HepG2 (cell line): ENCODE data around the gene GCN1. TPM values are rescaled to one million over a fixed set of nuclear protein-coding genes. Genes with fewer than 3 reads are reported as not detected.
A peak's percentile ranks its signal among the peaks of the same experiment; 100 is the strongest.

ENCODE experiments used
- ATAC-seq: fragments of 200-7000 bp; cut with Tn5 transposase; 3 replicates; pipeline ENCODE4 v1.9.1; 2020; ENCODE audit warnings: mild to moderate bottlenecking, moderate library complexity
- BruUV-seq: library from RNA; stranded (reverse); fragments of 400-500 nt; replicated peaks from 2 replicates; lab custom pipeline; 2021; lab: Mats Ljungman, UMichigan
- CTCF ChIA-PET: fragments of 300-600 bp; formaldehyde crosslinking; extraction: SDS; loops from one replicate; lab custom pipeline; 2021; ENCODE audit warnings: low total read pairs, inconsistent platforms, low intra/inter-chr PET ratio; lab: Yijun Ruan, JAX
- POLR2A ChIA-PET: fragments of 350-600 bp; sonication (Branson Sonifier 250); formaldehyde crosslinking; loops from one replicate; lab custom pipeline; 2020; ENCODE audit warnings: antibody characterized with exemption, inconsistent platforms; lab: Yijun Ruan, JAX
- DNase-seq: peaks from one replicate; pipeline ENCODE4 v3.0.0-alpha.2; 2015; ENCODE audit warnings: low spot score
- FAIRE-seq: peaks from 3 replicates; lab custom pipeline; 2011; peaks lifted over from hg19 to GRCh38; lab: Jason Lieb, UNC
- H2AFZ ChIP-seq: one replicate; pipeline ENCODE4 v1.6.1; 2011; ENCODE audit warnings: low read length, inconsistent platforms
- H3K27ac ChIP-seq: fragments of 300-600 bp; 3 replicates; pipeline ENCODE4 v1.8.0; 2011; ENCODE audit warnings: mixed run types, mild to moderate bottlenecking, mixed read lengths, low read length, inconsistent platforms; ENCODE audit not compliant: insufficient read depth; ENCODE audit errors: extremely low read length
- H3K27me3 ChIP-seq, 2 experiments: fragments of 200-600 bp in 1 of 2; 2 replicates in 1 of 2; 3 replicates in 1 of 2; pipeline versions ENCODE4 v1.6.0 to v1.8.0; 2011; ENCODE audit warnings: low read length in 2 of 2, mild to moderate bottlenecking in 2 of 2, moderate library complexity in 2 of 2, inconsistent platforms in 1 of 2; ENCODE audit not compliant: insufficient read depth in 2 of 2, control insufficient read depth in 1 of 2
- H3K36me3 ChIP-seq, 2 experiments: fragments of 200-600 bp in 1 of 2; replicated peaks in 1 of 2; 2 replicates in 1 of 2; 3 replicates in 1 of 2; pipeline versions ENCODE4 v1.5.1 to v1.8.0; 2011; ENCODE audit warnings: low read length in 2 of 2, inconsistent platforms in 1 of 2; ENCODE audit not compliant: insufficient read depth in 2 of 2, control insufficient read depth in 1 of 2
- H3K4me1 ChIP-seq: 2 replicates; pipeline ENCODE4 v1.5.1; 2012; ENCODE audit warnings: low read length, inconsistent platforms; ENCODE audit not compliant: insufficient read depth
- H3K4me2 ChIP-seq: 2 replicates; pipeline ENCODE4 v1.6.0; 2011; ENCODE audit warnings: low read depth, low read length, inconsistent platforms
- H3K4me3 ChIP-seq, 3 experiments: fragments of 200-600 bp in 1 of 3; sonication (generic), shearing (Covaris generic) in 1 of 3; replicated peaks in 1 of 3; 2 replicates each; pipeline ENCODE4 v1.5.1; 2011 to 2016; ENCODE audit warnings: low read length in 3 of 3, inconsistent platforms in 2 of 3, low read depth in 2 of 3, mild to moderate bottlenecking in 2 of 3, control low read depth in 1 of 3, mixed read lengths in 1 of 3; ENCODE audit not compliant: insufficient read depth in 1 of 3
- H3K79me2 ChIP-seq: one replicate; pipeline ENCODE4 v1.6.1; 2011; ENCODE audit warnings: low read length, inconsistent platforms; ENCODE audit not compliant: insufficient read depth
- H3K9ac ChIP-seq: 2 replicates; pipeline ENCODE4 v1.6.0; 2011; ENCODE audit warnings: mild to moderate bottlenecking, low read depth, low read length, inconsistent platforms; ENCODE audit not compliant: insufficient read depth
- H3K9me3 ChIP-seq: 2 replicates; pipeline ENCODE4 v1.5.1; 2012; ENCODE audit warnings: mild to moderate bottlenecking, low read length
- H4K20me1 ChIP-seq: 2 replicates; pipeline ENCODE4 v1.6.0; 2011; ENCODE audit warnings: inconsistent platforms, mild to moderate bottlenecking, low read length, moderate library complexity; ENCODE audit not compliant: insufficient read depth
- AGO2 ChIP-seq: fragments of 200-400 bp; formaldehyde crosslinking; optimal IDR thresholded peaks from 2 replicates; pipeline ENCODE3; 2017; ENCODE audit warnings: mild to moderate bottlenecking, low read depth, low read length, moderate library complexity
- IRF2 ChIP-seq: IDR thresholded peaks from 2 replicates; pipeline ENCODE4 v1.6.1; 2018; ENCODE audit warnings: missing genetic modification reagents, missing compliant biosample characterization
- KLF9 ChIP-seq: IDR thresholded peaks from 2 replicates; pipeline ENCODE4 v1.6.1; 2016; ENCODE audit warnings: low read depth
- PBX2 ChIP-seq: IDR thresholded peaks from 2 replicates; pipeline ENCODE4 v1.6.1; 2016; ENCODE audit warnings: control low read depth
- POLR2G ChIP-seq: fragments of 200-400 bp; formaldehyde crosslinking; IDR thresholded peaks from 2 replicates; pipeline ENCODE4 v1.6.1; 2018; ENCODE audit warnings: mild to moderate bottlenecking, low read depth, low read length, moderate library complexity
- SNAPC2 ChIP-seq: sonication (generic); formaldehyde crosslinking; IDR thresholded peaks from 2 replicates; pipeline ENCODE4 v1.8.1; 2022; ENCODE audit warnings: mild to moderate bottlenecking, missing genetic modification reagents
- ZNF580 ChIP-seq: IDR thresholded peaks from 2 replicates; pipeline ENCODE4 v1.6.1; 2016; ENCODE audit warnings: low read depth, borderline replicate concordance
- WGBS: methylation state at CpG from one replicate; pipeline ENCODE4 v1.1.6; 2017; ENCODE audit warnings: low lambda C conversion rate; 5-methylcytosine and 5-hydroxymethylcytosine counted together
- in situ Hi-C: cut with HindIII; loops from 2 replicates; pipeline ENCODE4 v1.10.0; 2017; ENCODE audit warnings: low pct_unique_long_range_greater_than_20kb; ENCODE audit not compliant: extremely low pct_ligation_motif_present
- intact Hi-C: fragments of 100-400 bp; cut with micrococcal nuclease; formaldehyde crosslinking; loops from one replicate; pipeline ENCODE4 v1.10.0; 2022; ENCODE audit not compliant: unreplicated experiment
- polyA plus RNA-seq, 8 experiments: library from polyadenylated mRNA; depleted of rRNA in 3 of 8; stranded (reverse) in 7 of 8; unstranded in 1 of 8; fragments of >200 nt; fragmentation: Illumina TruSeq in 4 of 8; extraction: Trizol in 4 of 8; gene quantifications; 2 replicates each; pipeline versions ENCODE4 v1.2.1 to v1.2.3, GENCODE V29; 2011 to 2016; ENCODE audit warnings: low read depth in 4 of 8, missing spikeins in 1 of 8, mixed read lengths in 1 of 8; ENCODE audit not compliant: insufficient read depth in 1 of 8
- total RNA-seq, 5 experiments: library from RNA; depleted of rRNA; stranded (reverse); fragments of >200 nt; fragmentation: Illumina TruSeq; extraction: Trizol; gene quantifications; 2 replicates each; pipeline ENCODE4 v1.2.3, GENCODE V29; 2016; ENCODE audit warnings: low read depth in 1 of 5

GCN1 gene
- total and polyA plus RNA-seq, 2 of the 13 experiments (the other 11 are each of a cell fraction or from before 2014, with no cell fraction given), result 58.2 to 83.0 TPM

GRCh38 chr12:120211243-120211903 lies 16.9 kb upstream of the GCN1 start:
- Histone ChIP-seq H3K36me3 (peaks cover 21 to 48% of the 10 kb centered on the region in 2 experiments; a peak in 4 of 5 replicates), H4K20me1 (no peaks in the 10 kb centered on the region), H3K27me3 (no peaks in the 10 kb centered on the region), H3K9ac (no peak overlapping the region), H3K9me3 (no peaks in the 10 kb centered on the region), H3K27ac (no peak overlapping the region), H3K4me1 (no peaks in the 10 kb centered on the region), H3K4me2 (no peak overlapping the region), H3K4me3 (no peak overlapping the region), H3K79me2 (no peaks in the 10 kb centered on the region), H2AFZ (no peak overlapping the region)
- FAIRE-seq (no peak), DNase-seq (no peak), ATAC-seq (no peak)
- peak; percentile 20; the same call in 1 of the 2 replicates for TF ChIP-seq POLR2G
- TF ChIP-seq IRF2, result no peak
- TF ChIP-seq PBX2, result no peak
- no peak for TF ChIP-seq KLF9
- in situ Hi-C loops, result loop anchor here (10.0 kb wide), 1 partner anchor 53 kb away; the partner anchor contains the start of gene PXN
- BruUV-seq, result TSS peak; percentile 56
- WGBS, result 98% methylated on average over 12 of the region's 12 CpGs
- intact Hi-C loops, result no loop called here
- ChIA-PET CTCF (no interaction called here), POLR2A (interaction anchor here (4.5 kb wide), 1 partner anchor 10 kb away, joined by 30 read pairs; the partner anchor contains the start of gene RPLP0)

- ATAC-seq (no peak), DNase-seq (no peak), FAIRE-seq (no peak)
- WGBS, result 98% methylated on average over 13 of the region's 13 CpGs
- intact Hi-C loops (no loop called here), in situ Hi-C loops (loop anchor here (10.0 kb wide), 1 partner anchor 55 kb away; the partner anchor contains the start of gene PXN)
- ChIA-PET POLR2A (interaction anchor here (4.5 kb wide), 1 partner anchor 8 kb away, joined by 30 read pairs; the partner anchor contains the start of gene RPLP0), CTCF (no interaction called here)
- no peak overlapping the region for H3K4me2 ChIP-seq
- no peak overlapping the region for H3K9ac ChIP-seq
- no peaks in the 10 kb centered on the region for H3K79me2 ChIP-seq
- no TSS peak for BruUV-seq
- H3K36me3 ChIP-seq, result peaks cover 21 to 51% of the 10 kb centered on the region in 2 experiments; a peak in 4 of 5 replicates
- no peak overlapping the region for H3K4me3 ChIP-seq
- no peaks in the 10 kb centered on the region for H3K4me1 ChIP-seq
- H3K27ac ChIP-seq, result no peak overlapping the region
- peak; percentile 27 for TF ChIP-seq AGO2
- TF ChIP-seq ZNF580 (CRISPR knock-in tag), result no peak
- TF ChIP-seq SNAPC2 (CRISPR knock-in tag), result no peak
- H4K20me1 ChIP-seq, result no peaks in the 10 kb centered on the region
- H3K27me3 ChIP-seq, result no peaks in the 10 kb centered on the region
- no peaks in the 10 kb centered on the region for H3K9me3 ChIP-seq
- no peak overlapping the region for H2AFZ ChIP-seq
These were observed 15.3 kb upstream of the GCN1 start for GRCh38 chr12:120209851-120210250.
